GM18526 (cell line): ENCODE results near the gene SV2B.

ENCODE experiments used
- POLR2A ChIP-seq: IDR thresholded peaks from 3 replicates; pipeline ENCODE4 v1.6.1; 2011; ENCODE audit not compliant: insufficient read length; ENCODE audit errors: extremely low read depth

SV2B gene

DNA sequence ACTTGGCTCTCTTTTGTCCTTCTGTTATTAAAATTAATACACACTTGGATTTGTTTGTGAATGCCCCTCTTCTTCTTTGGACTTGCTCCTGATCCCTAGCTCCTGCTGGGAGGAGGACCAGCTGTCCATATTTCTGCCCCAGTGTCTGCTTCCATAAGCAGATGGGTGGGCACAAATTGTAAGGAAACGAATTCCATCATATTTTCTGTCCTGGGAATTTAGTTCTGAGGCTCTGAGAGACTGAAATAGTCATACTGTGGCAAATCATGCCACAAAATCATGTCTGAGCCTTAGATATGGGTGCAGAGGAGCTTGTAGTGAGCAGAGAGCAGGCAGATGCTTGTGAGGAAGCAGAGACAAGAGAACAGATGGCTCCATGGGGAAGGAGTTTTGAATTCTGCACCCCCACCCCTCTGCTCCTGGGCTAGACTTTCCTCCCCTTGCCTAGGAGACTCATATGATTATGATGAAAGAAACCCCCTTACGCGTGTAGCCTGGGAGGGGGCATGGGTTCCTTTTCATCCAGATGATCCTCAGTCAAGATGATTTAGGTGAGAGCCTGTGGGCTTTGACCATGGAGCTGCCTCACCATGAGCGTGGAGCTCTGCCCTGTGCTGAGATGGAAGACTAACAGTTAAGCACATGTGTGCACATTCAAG is 50.6 kb downstream of the SV2B start:
- no peak for TF ChIP-seq POLR2A

- TF ChIP-seq POLR2A: no peak
These were observed 51.9 kb downstream of the SV2B start for GRCh38 chr15:91151781-91152563.

- TF ChIP-seq POLR2A: no peak
These were observed 53.0 kb downstream of the SV2B start for GRCh38 chr15:91152896-91153581.

DNA sequence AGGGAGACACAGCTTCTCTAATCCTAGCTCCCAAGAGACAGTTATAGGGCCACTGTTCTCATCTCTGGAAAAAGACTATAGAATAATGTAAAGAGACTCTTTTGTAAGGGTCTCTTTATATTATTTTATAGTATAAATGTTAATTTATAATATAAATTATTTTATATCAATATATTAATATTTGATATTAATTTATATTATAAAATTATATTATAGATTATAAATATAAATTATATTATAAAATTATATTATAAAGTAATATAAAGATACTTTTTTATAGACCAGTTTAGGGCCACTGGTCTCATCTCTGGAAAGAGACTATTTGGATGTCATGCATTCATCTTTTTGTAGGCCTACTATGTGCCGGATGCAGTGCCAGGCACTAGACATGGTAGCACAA is 53.9 kb downstream of the SV2B start:
- TF ChIP-seq POLR2A: no peak

- TF ChIP-seq POLR2A: no peak
These were observed 56.2 kb downstream of the SV2B start for GRCh38 chr15:91156175-91156726.

- TF ChIP-seq POLR2A: no peak
These were observed 58.6 kb downstream of the SV2B start for GRCh38 chr15:91158415-91159394.

- TF ChIP-seq POLR2A: no peak
These were observed 65.8 kb downstream of the SV2B start for GRCh38 chr15:91165850-91166249.

DNA sequence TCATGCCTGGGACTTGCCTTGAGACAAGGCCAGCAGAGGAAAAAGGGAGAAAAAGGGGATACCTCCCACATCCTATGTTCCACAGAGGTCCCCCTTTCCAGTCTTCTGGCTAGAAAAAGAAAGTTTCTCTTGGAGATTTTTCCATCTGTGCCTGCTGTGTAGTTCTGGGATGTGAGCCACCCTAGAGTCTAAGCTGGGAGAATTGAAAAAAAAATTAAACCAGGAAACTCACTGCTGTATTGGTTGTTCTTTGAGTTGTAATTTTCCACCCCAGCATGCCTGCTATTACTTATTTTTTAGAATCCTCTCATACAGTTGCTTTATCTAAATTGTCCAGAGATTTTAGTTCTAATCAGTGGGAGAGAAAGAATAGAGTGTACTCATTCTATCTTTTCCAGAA is 68.4 kb downstream of the SV2B start:
- no peak for TF ChIP-seq POLR2A

DNA sequence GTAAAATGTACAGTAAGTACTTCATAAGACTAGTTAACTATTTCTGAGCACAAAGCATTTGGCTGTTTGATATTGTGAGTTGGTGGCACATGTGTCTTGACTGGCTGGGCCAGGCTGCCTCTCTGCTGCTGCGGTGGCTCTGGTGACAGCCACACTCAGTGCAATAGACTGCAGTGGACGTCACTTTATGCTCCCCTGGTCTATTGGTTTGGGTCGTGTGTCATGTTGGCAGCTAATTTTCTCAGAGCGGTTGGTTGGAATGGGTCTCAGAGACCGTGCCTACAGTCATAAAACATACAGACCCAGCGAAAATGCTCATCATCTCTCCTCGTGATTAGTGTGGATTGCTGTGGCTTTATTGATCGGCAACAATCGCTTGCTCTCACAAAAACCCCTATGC is 71.3 kb downstream of the SV2B start:
- no peak for TF ChIP-seq POLR2A

- no peak for TF ChIP-seq POLR2A
These were observed 82.0 kb downstream of the SV2B start for GRCh38 chr15:91182101-91182500.

DNA sequence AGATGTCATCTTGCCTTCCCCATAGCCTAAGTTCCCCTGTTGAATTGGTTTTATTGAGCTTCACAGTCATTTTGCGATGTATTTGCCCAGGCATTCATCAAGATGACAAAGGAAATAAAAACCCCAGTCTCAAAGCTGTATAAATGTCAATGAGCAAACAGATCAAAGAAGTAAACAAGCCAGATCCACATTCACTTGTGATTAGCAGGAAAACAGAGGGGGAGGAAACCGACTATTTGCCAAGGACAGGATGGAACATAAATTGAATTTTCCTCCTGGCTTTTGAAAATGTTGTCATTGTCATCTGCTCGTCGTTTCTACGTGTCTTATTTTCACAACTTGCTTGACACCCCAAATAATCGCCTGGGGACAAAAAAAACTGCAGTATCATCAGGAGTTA is 83.5 kb downstream of the SV2B start:
- TF ChIP-seq POLR2A: no peak

DNA sequence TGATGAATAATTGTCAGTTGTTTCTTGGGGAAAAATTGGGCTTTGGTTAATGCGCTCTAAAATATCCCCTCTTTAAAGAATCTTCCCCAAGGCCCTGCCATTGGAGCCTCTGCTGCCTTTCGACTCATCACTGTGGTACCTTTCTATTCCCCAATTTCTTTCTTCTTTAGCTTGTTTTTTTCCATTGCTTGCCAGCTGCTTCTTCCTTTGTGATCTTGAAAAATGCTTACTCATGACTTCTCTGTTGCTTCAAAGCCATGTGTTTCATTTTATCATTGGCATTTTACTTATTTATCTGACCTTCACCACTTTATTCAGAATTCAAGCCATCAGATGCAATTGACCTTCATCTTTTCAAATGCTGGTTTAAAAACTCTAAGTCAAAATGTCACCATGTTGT is 84.4 kb downstream of the SV2B start:
- no peak for TF ChIP-seq POLR2A

- no peak for TF ChIP-seq POLR2A
These were observed 87.0 kb downstream of the SV2B start for GRCh38 chr15:91186904-91187656.

GRCh38 chr15:91192285-91192684 is 92.2 kb downstream of the SV2B start:
- no peak for TF ChIP-seq POLR2A

GRCh38 chr15:91192690-91193377 is 92.8 kb downstream of the SV2B start:
- TF ChIP-seq POLR2A: no peak
